H9 (cell line): ENCODE data around the gene MTCL1. TPM values are rescaled to one million over a fixed set of nuclear protein-coding genes. Genes with fewer than 3 reads are reported as not detected.

Source experiments
- DNase-seq: peaks from one replicate; pipeline ENCODE4 v3.0.0-alpha.2; 2017
- H2AFZ ChIP-seq: one replicate; pipeline ENCODE4 v1.6.1; 2013; ENCODE audit warnings: mild to moderate bottlenecking, low read length, control low read depth, moderate library complexity
- H2AK5ac ChIP-seq: 2 replicates; pipeline ENCODE4 v1.6.1; 2013; ENCODE audit warnings: low read length, control low read depth, mixed read lengths; ENCODE audit not compliant: insufficient read length
- H2BK120ac ChIP-seq: one replicate; pipeline ENCODE4 v1.6.1; 2013; ENCODE audit warnings: low read depth, mild to moderate bottlenecking, low read length, control low read depth, inconsistent platforms; ENCODE audit not compliant: poor library complexity, severe bottlenecking
- H2BK12ac ChIP-seq: 2 replicates; pipeline ENCODE4 v1.6.1; 2013; ENCODE audit warnings: low read length, control low read depth, mixed read lengths, low read depth; ENCODE audit not compliant: insufficient read length
- H2BK15ac ChIP-seq: 2 replicates; pipeline ENCODE4 v1.6.1; 2013; ENCODE audit warnings: low read depth, low read length, control low read depth
- H2BK20ac ChIP-seq: one replicate; pipeline ENCODE4 v1.6.1; 2013; ENCODE audit warnings: low read depth, mild to moderate bottlenecking, low read length, control low read depth, inconsistent platforms; ENCODE audit not compliant: poor library complexity, severe bottlenecking
- H2BK5ac ChIP-seq: 2 replicates; pipeline ENCODE4 v1.6.1; 2013; ENCODE audit warnings: low read length, control low read depth, mixed read lengths; ENCODE audit not compliant: insufficient read length
- H3K14ac ChIP-seq: 2 replicates; pipeline ENCODE4 v1.6.1; 2013; ENCODE audit warnings: low read length, control low read depth; ENCODE audit not compliant: insufficient read depth
- H3K18ac ChIP-seq: 2 replicates; pipeline ENCODE4 v1.6.1; 2013; ENCODE audit warnings: low read depth, mild to moderate bottlenecking, mixed read lengths, low read length, control low read depth; ENCODE audit not compliant: insufficient read length
- H3K23ac ChIP-seq: 2 replicates; pipeline ENCODE4 v1.6.1; 2013; ENCODE audit warnings: low read length, control low read depth, mixed read lengths, low read depth; ENCODE audit not compliant: insufficient read length
- H3K23me2 ChIP-seq: 2 replicates; pipeline ENCODE4 v1.6.1; 2013; ENCODE audit warnings: low read depth, mild to moderate bottlenecking, mixed read lengths, low read length, control low read depth; ENCODE audit not compliant: insufficient read length, poor library complexity, severe bottlenecking
- H3K27ac ChIP-seq: 2 replicates; pipeline ENCODE4 v1.5.1; 2013; ENCODE audit warnings: low read length, control low read depth, mixed read lengths, low read depth; ENCODE audit not compliant: insufficient read length
- H3K27me3 ChIP-seq: 2 replicates; pipeline ENCODE4 v1.6.1; 2013; ENCODE audit warnings: low read length, control low read depth, inconsistent platforms; ENCODE audit not compliant: insufficient read depth
- H3K4ac ChIP-seq: 2 replicates; pipeline ENCODE4 v1.6.1; 2013; ENCODE audit warnings: low read depth, mild to moderate bottlenecking, control low read depth, inconsistent platforms, low read length, moderate library complexity
- H3K4me1 ChIP-seq: 2 replicates; pipeline ENCODE4 v1.6.1; 2013; ENCODE audit warnings: low read length, control low read depth, inconsistent platforms; ENCODE audit not compliant: insufficient read depth
- H3K4me2 ChIP-seq: 2 replicates; pipeline ENCODE4 v1.6.1; 2013; ENCODE audit warnings: low read length, control low read depth, mixed read lengths; ENCODE audit not compliant: insufficient read length, insufficient read depth
- H3K56ac ChIP-seq: 2 replicates; pipeline ENCODE4 v1.6.1; 2013; ENCODE audit warnings: low read depth, mild to moderate bottlenecking, mixed read lengths, low read length, control low read depth; ENCODE audit not compliant: insufficient read length
- H3K79me1 ChIP-seq: 2 replicates; pipeline ENCODE4 v1.6.1; 2013; ENCODE audit warnings: low read depth, mild to moderate bottlenecking, moderate library complexity, low read length, control low read depth, inconsistent platforms; ENCODE audit not compliant: insufficient read depth, poor library complexity, severe bottlenecking
- H3K79me2 ChIP-seq: 2 replicates; pipeline ENCODE4 v1.6.1; 2013; ENCODE audit warnings: low read length, control low read depth, inconsistent platforms; ENCODE audit not compliant: insufficient read depth
- H3K9ac ChIP-seq: 2 replicates; pipeline ENCODE4 v1.6.1; 2013; ENCODE audit warnings: low read length, control low read depth, mixed read lengths; ENCODE audit not compliant: insufficient read length; ENCODE audit errors: extremely low read depth
- H3K9me3 ChIP-seq: one replicate; pipeline ENCODE4 v1.6.1; 2013; ENCODE audit warnings: low read depth, low read length, inconsistent platforms; ENCODE audit not compliant: control insufficient read depth
- H3T11ph ChIP-seq: one replicate; pipeline ENCODE4 v1.6.1; 2013; ENCODE audit warnings: mild to moderate bottlenecking, low read length, control low read depth, inconsistent platforms
- H4K20me1 ChIP-seq: one replicate; pipeline ENCODE4 v1.6.1; 2013; ENCODE audit not compliant: control insufficient read depth, insufficient read length, insufficient read depth
- H4K5ac ChIP-seq: 2 replicates; pipeline ENCODE4 v1.6.1; 2013; ENCODE audit warnings: low read depth, mild to moderate bottlenecking, mixed read lengths, low read length, control low read depth; ENCODE audit not compliant: insufficient read length
- H4K8ac ChIP-seq: replicated peaks from 2 replicates; pipeline ENCODE4 v1.6.1; 2013; ENCODE audit warnings: low read length, control low read depth, mixed read lengths, low read depth; ENCODE audit not compliant: insufficient read length
- H4K91ac ChIP-seq: 2 replicates; pipeline ENCODE4 v1.6.1; 2013; ENCODE audit warnings: low read depth, mild to moderate bottlenecking, moderate library complexity, mixed read lengths, low read length, control low read depth; ENCODE audit not compliant: insufficient read length
- H3K27ac Mint-ChIP-seq, 3 experiments: 2 replicates in 2 of 3; 3 replicates in 1 of 3; pipeline ENCODE4 v1.8.0; 2020 to 2021; ENCODE audit warnings: mixed read lengths in 3 of 3, mild to moderate bottlenecking in 1 of 3, moderate library complexity in 1 of 3
- H3K27me3 Mint-ChIP-seq: 2 replicates; pipeline ENCODE4 v1.8.0; 2021; ENCODE audit warnings: low read depth, mild to moderate bottlenecking, moderate library complexity, mixed read lengths
- H3K36me3 Mint-ChIP-seq, 3 experiments: 2 replicates in 2 of 3; 3 replicates in 1 of 3; pipeline ENCODE4 v1.8.0; 2020 to 2021; ENCODE audit warnings: low read depth in 3 of 3, mixed read lengths in 3 of 3; ENCODE audit not compliant: insufficient read depth in 1 of 3
- H3K4me1 Mint-ChIP-seq, 2 experiments: 2 replicates each; pipeline ENCODE4 v1.8.0; 2020; ENCODE audit warnings: mixed read lengths in 2 of 2
- H3K4me3 Mint-ChIP-seq, 2 experiments: 2 replicates in 1 of 2; 3 replicates in 1 of 2; pipeline ENCODE4 v1.8.0; 2020 to 2021; ENCODE audit warnings: mild to moderate bottlenecking in 2 of 2, mixed read lengths in 2 of 2, moderate library complexity in 1 of 2
- H3K9me3 Mint-ChIP-seq, 2 experiments: 2 replicates in 1 of 2; 3 replicates in 1 of 2; pipeline ENCODE4 v1.8.0; 2020; ENCODE audit warnings: mild to moderate bottlenecking in 2 of 2, mixed read lengths in 2 of 2, moderate library complexity in 1 of 2
- CTCF ChIP-seq: fragments of 200-600 bp; sonication (generic); conservative IDR thresholded peaks from 3 replicates; pipeline ENCODE4 v1.8.0; 2021; ENCODE audit warnings: antibody characterized with exemption, mild to moderate bottlenecking
- WGBS: extraction: QIAGEN DNeasy Blood & Tissue Kit; methylation state at CpG from one replicate; pipeline ENCODE4 v1.1.7; 2013; ENCODE audit warnings: missing lambda C conversion rate, low lambda C conversion rate, mixed read lengths; ENCODE audit not compliant: insufficient read length; ENCODE audit errors: extremely low coverage; 5-methylcytosine and 5-hydroxymethylcytosine counted together
- total RNA-seq: library from RNA; stranded (reverse); gene quantifications from 2 replicates; pipeline ENCODE4 v1.2.1, GENCODE V29; 2021

MTCL1 gene
- total RNA-seq, 1 experiment from 2014 or later, result 50.7 TPM

- Histone ChIP-seq H3K4ac (no peak overlapping the region), H2AFZ (no peak overlapping the region), H2AK5ac (no peak overlapping the region), H3K79me1 (no peaks in the 10 kb centered on the region), H4K8ac (no peak overlapping the region), H3K23me2 (no peaks in the 10 kb centered on the region), H2BK15ac (no peak overlapping the region), H3K79me2 (no peaks in the 10 kb centered on the region), H2BK20ac (no peak overlapping the region), H3K27me3 (no peaks in the 10 kb centered on the region), H4K5ac (no peak overlapping the region), H3K18ac (no peak overlapping the region), H3K4me1 (peaks cover 10% of the 10 kb centered on the region; the same call in 1 of the 2 replicates), H3T11ph (no peak overlapping the region), H2BK5ac (no peak overlapping the region), H2BK12ac (no peak overlapping the region), H4K91ac (no peak overlapping the region), H3K4me2 (no peak overlapping the region), H3K14ac (no peak overlapping the region), H3K56ac (no peak overlapping the region), H3K9me3 (no peaks in the 10 kb centered on the region), H3K23ac (no peak overlapping the region), H3K27ac (no peak overlapping the region), H2BK120ac (no peak overlapping the region), H4K20me1 (no peaks in the 10 kb centered on the region), H3K9ac (no peak overlapping the region)
- no peak for DNase-seq
- H3K9me3 Mint-ChIP-seq, result no peaks in the 10 kb centered on the region
- no CpG with 5 or more reads among the region's 8 CpGs for WGBS
- peak overlapping the region in 1 of 3 experiments; percentile 15; a peak in 1 of 7 replicates for H3K27ac Mint-ChIP-seq
- H3K27me3 Mint-ChIP-seq, result no peaks in the 10 kb centered on the region; the same call in 1 of the 2 replicates
- no peak for TF ChIP-seq CTCF
- H3K36me3 Mint-ChIP-seq, result no peaks in the 10 kb centered on the region
- no peak overlapping the region for H3K4me3 Mint-ChIP-seq
- peaks cover 41 to 44% of the 10 kb centered on the region in 2 experiments for H3K4me1 Mint-ChIP-seq
Observed at GRCh38 chr18:8685914-8686216, 19.5 kb upstream of the MTCL1 start.
